GM19035 (cell line): Measurements from ENCODE around the gene MEGF11.

Experiments
- ATAC-seq: cut with Tn5 transposase; IDR thresholded peaks from one replicate; pipeline ENCODE4 v1.9.1; 2021; ENCODE audit not compliant: unreplicated experiment

Gene MEGF11

GRCh38 chr15:65926459-65926858, 327.1 kb downstream of the MEGF11 start:
- ATAC-seq, result no peak

GRCh38 chr15:65925338-65925737, 328.2 kb downstream of the MEGF11 start:
- no peak for ATAC-seq

GRCh38 chr15:65924004-65924403, 329.5 kb downstream of the MEGF11 start:
- ATAC-seq, result no peak

GRCh38 chr15:65923264-65923663, 330.3 kb downstream of the MEGF11 start:
- no peak for ATAC-seq

GRCh38 chr15:65922621-65923020, 330.9 kb downstream of the MEGF11 start:
- ATAC-seq, result no peak

GRCh38 chr15:65921780-65922179, 331.8 kb downstream of the MEGF11 start:
- ATAC-seq, result no peak

GRCh38 chr15:65920825-65921309, 332.7 kb downstream of the MEGF11 start:
- ATAC-seq, result no peak

GRCh38 chr15:65920121-65920520, 333.4 kb downstream of the MEGF11 start:
- no peak for ATAC-seq

GRCh38 chr15:65919353-65919752, 334.2 kb downstream of the MEGF11 start:
- ATAC-seq, result no peak

- ATAC-seq, result no peak
Measured at GRCh38 chr15:65918945-65919344, 334.6 kb downstream of the MEGF11 start.

GRCh38 chr15:65918357-65918920, 335.1 kb downstream of the MEGF11 start:
- no peak for ATAC-seq

GRCh38 chr15:65917936-65918335, 335.6 kb downstream of the MEGF11 start:
- no peak for ATAC-seq

GRCh38 chr15:65917407-65917756, 336.2 kb downstream of the MEGF11 start:
- ATAC-seq, result peak; percentile 5

- peak; percentile 61 for ATAC-seq
Measured at GRCh38 chr15:65916664-65917406, 336.7 kb downstream of the MEGF11 start.

- no peak for ATAC-seq
Measured at GRCh38 chr15:65916041-65916663, 337.4 kb downstream of the MEGF11 start.

- ATAC-seq, result no peak
Measured at GRCh38 chr15:65914981-65915925, 338.3 kb downstream of the MEGF11 start.

GRCh38 chr15:65914386-65914785, 339.2 kb downstream of the MEGF11 start:
- ATAC-seq, result no peak

- no peak for ATAC-seq
Measured at GRCh38 chr15:65913631-65914199, 339.8 kb downstream of the MEGF11 start.

- no peak for ATAC-seq
Measured at GRCh38 chr15:65912235-65912634, 341.3 kb downstream of the MEGF11 start.

GRCh38 chr15:65910341-65910740, 343.2 kb downstream of the MEGF11 start:
- ATAC-seq, result no peak

- no peak for ATAC-seq
Measured at GRCh38 chr15:65909831-65910230, 343.7 kb downstream of the MEGF11 start.
